ENCODE measurements around the gene SLC30A2.

DNA sequence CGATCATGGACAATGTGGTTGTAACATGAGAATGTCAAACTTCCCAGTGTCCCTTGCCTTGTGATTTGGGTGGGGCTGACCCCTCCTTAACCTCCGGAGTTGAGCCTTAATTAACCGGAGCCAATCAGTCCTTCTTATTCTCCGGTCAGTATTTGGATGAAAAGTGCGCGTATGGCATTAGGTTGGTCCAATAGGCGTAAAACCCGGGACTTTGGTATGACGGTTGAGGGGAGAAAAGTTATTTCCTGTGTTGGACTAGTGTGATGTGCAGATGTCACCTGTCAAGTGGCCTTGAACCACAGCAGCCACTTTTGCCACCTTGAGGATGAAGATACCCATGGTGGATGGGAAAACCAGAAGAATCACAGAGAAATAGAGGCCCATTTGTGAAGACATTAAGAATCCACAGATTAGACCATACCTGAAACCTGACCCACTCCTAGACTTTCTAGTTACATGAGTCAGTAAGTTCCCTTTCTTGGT, 53.2 kb downstream of the SLC30A2 start:
- TF ChIP-seq POLR2A (IDR thresholded peaks at IDR 0.05; ENCODE audit: low read length) (no peak), GATA1 (IDR thresholded peaks at IDR 0.05; ENCODE audit: low read depth, low read length) (no peak)

Data from erythroblast (primary cell).